Endothelial cell (in vitro differentiated cells): ENCODE data around the gene YPEL2. TPM values are rescaled to one million over a fixed set of nuclear protein-coding genes. Genes with fewer than 3 reads are reported as not detected.
"Not testable (repeated sequence)": the region's sequence is repeated elsewhere in the genome, so short reads cannot be mapped to it uniquely, and the experiment has no call there.

ENCODE experiments used
- DNase-seq: peaks from one replicate; pipeline ENCODE4 v3.0.0; 2021; ENCODE audit warnings: low spot score
- H3K27ac Mint-ChIP-seq: one replicate; pipeline ENCODE4 v1.8.0; 2021; ENCODE audit warnings: mixed read lengths, inconsistent platforms; ENCODE audit not compliant: unreplicated experiment
- H3K27me3 Mint-ChIP-seq: one replicate; pipeline ENCODE4 v1.8.0; 2021; ENCODE audit warnings: mild to moderate bottlenecking, moderate library complexity, mixed read lengths, inconsistent platforms; ENCODE audit not compliant: unreplicated experiment
- H3K36me3 Mint-ChIP-seq: one replicate; pipeline ENCODE4 v1.8.0; 2021; ENCODE audit warnings: mild to moderate bottlenecking, low read depth, mixed read lengths, inconsistent platforms; ENCODE audit not compliant: unreplicated experiment
- H3K4me1 Mint-ChIP-seq: one replicate; pipeline ENCODE4 v1.8.0; 2021; ENCODE audit warnings: mild to moderate bottlenecking, mixed read lengths, inconsistent platforms; ENCODE audit not compliant: unreplicated experiment
- H3K4me3 Mint-ChIP-seq: one replicate; pipeline ENCODE4 v1.8.0; 2021; ENCODE audit warnings: mild to moderate bottlenecking, mixed read lengths, inconsistent platforms; ENCODE audit not compliant: unreplicated experiment
- H3K9me3 Mint-ChIP-seq: one replicate; pipeline ENCODE4 v1.8.0; 2021; ENCODE audit warnings: mixed read lengths, inconsistent platforms; ENCODE audit not compliant: unreplicated experiment
- CTCF ChIP-seq: fragments of 200-600 bp; sonication (generic); IDR thresholded peaks from one replicate; pipeline ENCODE4 v1.5.0; 2021; ENCODE audit warnings: antibody characterized with exemption; ENCODE audit not compliant: unreplicated experiment
- total RNA-seq: library from RNA; stranded (reverse); fragmentation: NEBNext Ultra II Directional; extraction: Animal tissue kit (Norgen Biotek cat#: 25700); gene quantifications from one replicate; pipeline ENCODE4 v1.2.1, GENCODE V29; 2021; ENCODE audit not compliant: unreplicated experiment

YPEL2 gene
- total RNA-seq, 1 donor from 2014 or later: 16.7 TPM

- no peak for DNase-seq
- no peak for TF ChIP-seq CTCF
- Mint-ChIP-seq H3K36me3 (no peaks in the 10 kb centered on the region), H3K9me3 (no peaks in the 10 kb centered on the region), H3K4me1 (no peaks in the 10 kb centered on the region), H3K4me3 (no peak overlapping the region), H3K27me3 (no peaks in the 10 kb centered on the region), H3K27ac (no peak overlapping the region)
These were observed 78.6 kb downstream of the YPEL2 start for GRCh38 chr17:59410049-59410437.

DNA sequence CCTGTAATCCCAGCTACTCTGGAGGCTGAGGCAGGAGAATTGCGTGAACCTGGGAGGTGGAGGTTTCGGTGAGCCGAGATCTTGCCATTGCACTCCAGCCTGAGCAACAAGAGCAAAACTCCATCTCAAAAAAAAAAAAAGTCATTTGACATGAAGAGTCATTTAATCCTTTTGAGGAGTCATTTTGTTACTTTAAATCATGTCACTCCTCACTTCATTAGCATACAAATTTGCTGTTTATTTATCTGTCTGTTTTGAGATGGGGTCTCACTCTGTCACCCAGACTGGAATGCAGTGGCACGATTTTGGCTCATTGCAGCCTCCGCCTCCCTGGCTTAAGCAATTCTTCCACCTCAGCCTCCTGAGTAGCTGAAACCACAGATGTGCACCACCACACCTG, 81.0 kb downstream of the YPEL2 start:
- not testable (repeated sequence) for H3K4me1 Mint-ChIP-seq, H3K27ac Mint-ChIP-seq, H3K36me3 Mint-ChIP-seq, H3K4me3 Mint-ChIP-seq, H3K9me3 Mint-ChIP-seq, H3K27me3 Mint-ChIP-seq, DNase-seq

- peaks cover 2% of the 10 kb centered on the region for H3K27me3 Mint-ChIP-seq
- H3K4me1 Mint-ChIP-seq: peaks cover 6% of the 10 kb centered on the region
- no peaks in the 10 kb centered on the region for H3K9me3 Mint-ChIP-seq
- H3K27ac Mint-ChIP-seq: no peak overlapping the region
- no peak for DNase-seq
- no peaks in the 10 kb centered on the region for H3K36me3 Mint-ChIP-seq
- TF ChIP-seq CTCF: no peak
- no peak overlapping the region for H3K4me3 Mint-ChIP-seq
These were observed 81.7 kb downstream of the YPEL2 start for GRCh38 chr17:59413014-59413766.

GRCh38 chr17:59415397-59415796, 83.9 kb downstream of the YPEL2 start:
- Mint-ChIP-seq H3K36me3 (no peaks in the 10 kb centered on the region), H3K9me3 (no peaks in the 10 kb centered on the region), H3K4me1 (peaks cover 6% of the 10 kb centered on the region), H3K4me3 (no peak overlapping the region), H3K27me3 (peaks cover 2% of the 10 kb centered on the region), H3K27ac (no peak overlapping the region)
- DNase-seq: no peak
- TF ChIP-seq CTCF: no peak

DNA sequence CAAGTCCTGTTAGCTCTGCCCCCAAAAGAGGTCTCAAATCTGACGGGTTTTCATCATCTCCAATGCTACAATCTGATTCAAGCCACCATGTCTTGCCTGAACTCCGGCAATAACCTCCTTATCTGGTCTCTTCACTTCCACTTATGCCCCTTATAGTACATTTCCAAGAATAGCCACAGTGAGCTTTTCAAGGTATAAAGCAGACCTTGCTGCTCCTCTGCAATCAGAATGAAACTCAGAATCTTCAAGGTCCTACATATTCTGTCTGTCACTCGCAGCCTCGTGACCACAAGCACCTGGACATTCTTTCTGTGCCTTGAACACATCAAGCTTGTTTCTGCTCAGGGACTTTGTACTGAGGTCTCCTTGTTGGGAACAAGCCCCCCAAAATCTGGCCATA, 84.7 kb downstream of the YPEL2 start:
- H3K36me3 Mint-ChIP-seq: no peaks in the 10 kb centered on the region
- H3K4me3 Mint-ChIP-seq: no peak overlapping the region
- DNase-seq: no peak
- H3K27me3 Mint-ChIP-seq: peaks cover 2% of the 10 kb centered on the region
- H3K4me1 Mint-ChIP-seq: peaks cover 6% of the 10 kb centered on the region
- no peaks in the 10 kb centered on the region for H3K9me3 Mint-ChIP-seq
- no peak overlapping the region for H3K27ac Mint-ChIP-seq
- TF ChIP-seq CTCF: no peak
